NOMO-1 (cell line): ENCODE results near the gene POLDIP3.

ENCODE experiments used
- DNase-seq, 2 experiments: peaks; one replicate each; lab custom pipeline; 2025; ENCODE audit not compliant: unreplicated experiment in 2 of 2; lab: John Stamatoyannopoulos, UW

POLDIP3 gene

DNA sequence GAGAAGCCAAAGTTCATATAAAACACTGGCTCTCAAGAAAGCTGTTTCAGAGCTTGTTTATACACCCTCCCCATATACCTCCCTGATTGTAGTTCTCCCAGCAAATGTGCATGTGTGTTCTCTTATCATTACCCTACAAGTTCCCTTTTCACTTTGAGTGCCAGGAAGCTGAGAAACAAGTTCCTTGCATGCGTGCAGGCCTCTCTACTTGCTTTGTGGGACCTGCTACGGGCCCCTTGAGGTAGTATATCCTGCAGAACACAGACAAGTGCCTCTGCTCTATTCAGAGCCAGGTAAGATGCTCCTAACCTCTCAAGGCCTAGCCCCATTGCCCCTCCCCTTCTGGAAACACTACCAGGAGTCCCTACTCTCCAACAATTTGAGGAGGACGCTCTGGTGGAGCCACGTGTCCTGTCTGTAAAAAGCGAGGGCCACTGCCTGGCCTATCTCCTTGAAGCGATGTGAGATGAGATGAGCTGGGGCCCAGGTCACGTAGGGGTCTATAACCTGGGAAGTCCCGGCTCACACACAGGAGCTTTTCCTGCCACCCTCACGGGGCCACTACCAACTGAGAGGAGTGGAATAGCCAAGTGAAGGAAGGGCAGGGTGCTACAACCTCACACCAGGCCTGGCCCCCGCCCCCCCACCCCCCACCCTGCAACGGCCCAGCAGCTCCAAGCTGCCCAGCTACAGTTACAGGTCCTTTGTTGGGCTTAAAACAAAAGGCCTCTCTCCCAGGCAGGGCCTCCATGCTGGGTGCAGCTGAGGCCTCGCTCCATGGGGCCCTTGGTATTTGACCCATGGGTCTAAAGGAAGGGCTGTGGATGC is 28.3 kb upstream of the POLDIP3 start:
- peak; percentile 55 for DNase-seq

DNA sequence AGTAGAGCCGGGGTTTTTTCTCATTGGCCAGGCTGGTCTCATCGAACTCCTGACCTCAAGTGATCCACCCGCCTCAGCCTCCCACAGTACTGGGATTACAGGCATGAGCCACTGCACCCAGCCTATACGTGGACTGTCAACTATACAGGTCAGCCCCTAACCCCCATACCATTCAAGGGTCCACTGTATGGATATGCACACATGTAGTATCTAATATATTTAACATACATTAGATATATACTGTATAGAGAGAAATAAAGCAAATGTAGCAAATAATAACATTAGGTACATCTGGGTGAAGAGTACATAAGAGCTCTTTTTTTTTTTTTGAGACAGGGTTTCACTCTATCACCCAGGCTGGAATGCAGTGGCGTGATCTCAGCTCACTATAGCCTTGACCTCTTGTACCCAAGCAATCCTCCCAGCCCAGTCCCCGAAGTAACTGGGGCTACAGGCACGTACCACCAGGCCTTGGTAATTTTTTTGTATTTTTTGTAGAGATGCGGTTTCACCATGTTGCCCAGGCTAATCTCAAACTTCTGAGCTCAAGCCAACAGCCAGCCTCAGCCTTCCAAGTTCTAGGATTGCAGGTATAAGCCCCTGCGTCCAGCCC is 27.2 kb upstream of the POLDIP3 start:
- no peak for DNase-seq

DNA sequence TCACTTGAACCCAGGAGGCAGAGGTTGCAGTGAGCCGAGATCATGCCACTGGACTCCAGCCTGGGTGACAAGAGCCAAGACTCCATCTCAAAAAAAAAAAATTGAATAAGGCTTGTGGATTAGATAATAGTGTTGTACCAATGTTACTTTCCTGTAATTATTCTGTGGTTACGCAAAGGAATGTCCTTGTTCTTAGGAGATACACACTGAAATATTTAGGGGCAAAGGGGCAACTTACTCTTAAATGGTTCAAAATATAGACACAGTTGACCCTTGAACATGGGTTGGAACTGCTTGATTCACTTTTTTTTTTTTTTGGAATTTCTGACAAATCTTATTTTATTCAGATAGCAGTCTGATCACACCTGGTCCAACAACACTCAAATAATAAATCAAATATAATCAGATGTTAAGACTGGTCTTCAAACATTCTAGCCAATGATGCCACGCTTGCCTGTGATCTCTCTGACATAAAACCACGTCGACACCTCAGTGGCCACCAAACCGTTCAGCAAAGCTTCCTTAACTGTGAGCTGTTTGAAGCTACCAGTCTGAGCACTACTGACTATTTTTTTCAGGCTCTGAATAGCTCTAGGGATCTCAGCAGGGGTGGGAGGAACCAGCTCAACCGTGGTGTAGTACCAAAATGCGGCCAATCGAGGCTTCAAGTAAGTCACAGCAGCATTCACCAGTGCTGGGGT is 25.0 kb upstream of the POLDIP3 start:
- DNase-seq: no peak

DNA sequence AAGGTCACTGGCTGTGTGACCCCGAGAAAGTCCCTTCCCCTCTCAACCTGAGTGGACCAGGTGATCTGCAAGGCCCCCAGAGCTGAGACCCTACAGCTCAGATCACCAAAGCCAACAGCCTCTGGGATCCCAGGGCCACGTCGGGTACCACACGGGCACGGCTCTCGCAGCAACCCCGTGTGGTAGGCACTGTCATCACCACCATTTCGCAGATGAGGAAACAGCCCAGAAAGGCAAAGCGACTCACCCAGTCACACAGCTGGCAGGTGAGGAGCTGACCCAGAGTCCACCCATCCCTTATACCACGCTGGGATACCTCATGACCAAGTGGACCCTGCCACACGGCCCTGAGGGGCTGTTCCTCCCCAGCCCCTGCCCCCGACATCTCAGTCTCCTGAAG is 22.9 kb upstream of the POLDIP3 start:
- no peak for DNase-seq

DNA sequence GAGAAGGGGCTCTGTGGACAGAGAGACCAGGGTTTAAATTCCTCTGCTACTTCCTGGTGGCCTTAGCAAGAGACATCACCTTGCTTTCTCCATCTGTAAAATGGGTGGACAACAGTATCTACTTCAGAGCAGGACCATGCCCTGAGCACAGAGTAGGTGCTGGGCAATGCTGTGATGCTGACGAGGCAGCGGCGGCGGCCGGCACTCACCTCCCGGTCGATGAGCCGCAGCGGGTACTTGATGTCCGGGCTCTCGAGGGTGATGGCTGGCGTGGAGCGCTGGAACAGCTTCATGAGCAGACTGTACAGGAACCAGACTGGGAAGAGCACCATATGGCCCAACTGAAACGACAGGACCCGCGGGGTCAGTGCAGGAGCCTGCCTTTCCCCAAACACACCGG is 21.8 kb upstream of the POLDIP3 start:
- DNase-seq: no peak

DNA sequence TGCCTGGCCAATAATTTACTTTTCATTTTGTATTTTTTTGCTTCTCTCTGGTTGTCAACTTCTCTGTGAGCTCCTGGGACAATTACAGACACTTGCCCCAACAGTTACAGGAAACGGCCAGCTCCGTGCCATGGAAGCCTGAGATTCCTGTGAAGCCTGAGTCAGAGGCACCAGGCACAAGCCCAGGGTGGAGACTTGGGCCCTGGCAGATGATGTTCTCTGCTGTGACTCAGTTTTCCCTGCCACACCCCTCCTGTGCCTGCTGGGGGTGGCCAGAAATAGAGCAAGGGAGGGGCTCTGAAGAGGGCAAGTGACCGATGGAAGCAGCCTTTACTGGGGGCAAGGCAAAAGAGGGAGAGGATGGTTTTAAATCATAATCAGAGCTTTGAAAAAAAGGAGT is 20.8 kb upstream of the POLDIP3 start:
- no peak for DNase-seq

DNA sequence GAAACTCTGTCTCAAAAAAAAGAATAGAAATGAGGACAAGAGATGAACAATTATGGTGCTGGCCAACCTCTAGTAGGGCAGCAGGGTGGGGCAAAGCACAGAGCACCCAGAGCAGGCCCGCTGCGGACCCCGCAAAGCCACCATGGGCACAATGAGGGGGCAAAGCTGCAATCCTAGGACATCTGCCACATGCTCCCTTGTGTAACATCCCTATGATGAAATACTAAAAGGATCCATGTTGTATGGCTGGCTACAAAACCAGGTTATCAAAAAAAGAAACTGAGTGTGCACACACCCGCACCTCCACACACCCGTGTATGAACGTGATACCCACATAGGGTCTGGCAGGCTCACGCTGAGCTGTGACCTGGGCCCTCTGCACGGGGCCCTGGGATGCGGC is 18.3 kb upstream of the POLDIP3 start:
- no peak for DNase-seq

DNA sequence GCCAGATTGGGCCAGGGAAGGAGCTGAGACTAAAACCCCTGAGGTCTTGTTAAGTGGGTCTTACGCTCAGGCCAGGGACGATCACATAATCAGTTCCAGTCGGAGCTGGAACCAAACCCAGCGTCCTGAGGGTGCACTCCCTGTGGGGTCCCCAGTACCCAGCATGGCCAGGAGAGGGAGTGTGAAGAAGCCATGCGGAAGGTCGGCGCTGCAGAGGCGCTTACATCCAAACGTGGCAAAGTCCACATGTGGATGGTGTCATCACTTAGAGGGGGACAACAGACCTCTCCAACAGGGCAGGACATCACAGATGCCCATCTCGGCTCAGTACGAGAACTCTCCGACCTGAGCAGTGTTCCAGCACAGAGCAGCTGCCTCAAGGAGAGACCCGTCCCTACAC is 17.4 kb upstream of the POLDIP3 start:
- DNase-seq: no peak

DNA sequence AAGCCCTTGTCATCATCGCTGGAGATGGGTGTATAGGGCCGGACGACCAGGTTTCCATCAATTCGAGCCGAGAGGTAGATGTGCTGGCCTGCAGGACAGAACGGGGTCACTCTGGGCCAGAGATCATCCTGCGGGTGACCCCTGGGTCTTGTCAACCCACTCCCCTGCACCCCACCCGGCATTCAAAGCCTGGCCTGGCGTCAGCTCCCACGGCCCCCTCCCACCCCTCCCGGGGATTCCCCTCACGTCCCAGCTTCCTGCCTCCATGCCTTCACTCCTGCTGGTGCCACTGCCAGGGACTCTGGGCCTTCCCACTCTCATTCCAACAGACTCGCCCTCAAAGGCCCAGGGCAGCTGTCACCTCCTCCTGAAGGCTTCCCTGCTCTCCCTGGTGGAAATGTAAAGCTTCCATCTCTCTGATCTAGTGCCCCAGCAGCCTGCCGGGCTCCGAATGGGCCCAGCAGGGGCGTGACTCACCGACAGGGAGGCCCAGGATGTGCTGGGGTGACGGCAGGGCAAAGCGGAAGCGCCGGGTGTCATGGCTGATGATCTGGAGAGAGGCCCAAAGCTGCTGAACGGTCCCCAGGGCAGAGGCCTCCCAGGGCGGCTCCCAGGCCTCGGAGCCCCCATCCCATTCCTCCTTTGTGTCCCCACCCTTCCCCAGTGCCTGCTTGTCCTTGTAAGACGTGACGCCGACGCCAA is 16.4 kb upstream of the POLDIP3 start:
- no peak for DNase-seq

DNA sequence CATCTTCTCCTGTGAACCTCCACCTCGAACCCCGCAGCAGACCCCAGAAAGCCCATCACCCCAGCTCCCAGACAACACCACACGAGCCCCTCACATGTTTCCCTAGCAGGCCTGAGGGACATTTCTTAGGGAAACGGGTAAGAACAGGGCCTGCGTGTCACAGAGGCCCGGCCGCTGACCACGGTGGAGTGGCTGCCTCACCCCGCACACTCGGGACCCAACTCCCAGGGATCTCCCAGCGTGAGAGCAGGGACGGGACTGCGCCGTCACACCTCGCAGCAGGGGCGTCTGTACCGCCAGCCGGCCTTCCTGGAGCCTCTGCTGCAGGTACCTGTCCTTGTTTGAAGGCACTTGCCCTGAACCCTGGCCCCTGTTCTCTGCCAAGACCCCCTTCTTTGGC is 15.5 kb upstream of the POLDIP3 start:
- DNase-seq: no peak

DNA sequence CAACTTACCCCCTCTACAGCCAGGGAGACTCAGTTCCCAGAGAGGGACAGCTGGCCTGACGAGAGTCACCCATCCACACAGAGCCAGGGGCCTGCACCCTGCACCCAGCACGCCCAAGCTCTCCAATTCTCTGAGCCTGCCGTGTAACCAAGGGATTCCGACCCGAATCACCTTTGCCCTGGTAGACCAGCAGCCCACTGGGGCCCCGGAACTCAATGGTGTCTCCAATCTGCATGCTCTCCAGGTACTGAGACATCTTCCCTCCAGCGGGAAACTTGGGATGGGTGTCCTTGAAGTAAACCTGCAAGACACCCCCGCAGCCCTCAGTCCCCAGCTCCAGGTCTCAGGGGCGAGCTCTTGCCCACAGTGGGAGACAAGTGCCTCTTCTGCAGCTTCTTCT is 13.3 kb upstream of the POLDIP3 start:
- DNase-seq: no peak

DNA sequence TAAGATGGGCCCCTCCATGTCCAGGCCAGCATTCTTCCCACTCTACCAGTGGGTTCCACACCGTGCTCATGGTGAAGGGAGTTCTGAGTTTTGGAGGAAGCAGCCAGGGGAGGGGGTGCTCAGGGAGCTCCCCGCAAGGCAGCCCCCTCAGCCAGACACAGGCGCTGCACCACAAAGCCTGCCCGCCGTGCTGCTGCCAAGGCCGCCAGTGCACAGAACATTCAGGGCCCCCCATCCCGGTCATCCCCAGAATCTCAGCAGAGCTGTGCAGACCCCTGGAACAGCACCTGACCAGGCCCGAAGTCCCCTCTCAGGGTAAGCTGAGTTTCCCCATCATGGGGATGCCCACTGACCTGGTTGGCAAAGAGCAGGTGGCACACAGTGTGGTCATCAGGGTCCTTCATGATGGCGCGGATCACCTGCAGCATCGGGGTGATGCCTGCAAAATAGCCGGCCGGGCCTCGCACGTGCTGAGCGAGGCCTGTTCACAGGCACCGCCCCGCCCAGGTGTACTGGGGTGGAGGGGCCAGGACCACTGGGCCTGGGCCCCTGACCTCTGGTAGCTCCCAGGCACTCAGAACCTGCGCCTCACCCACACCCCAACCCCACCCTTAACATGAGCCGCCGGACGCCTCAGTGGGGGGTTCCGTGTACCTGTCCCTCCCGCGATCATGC is 12.4 kb upstream of the POLDIP3 start:
- no peak for DNase-seq

DNA sequence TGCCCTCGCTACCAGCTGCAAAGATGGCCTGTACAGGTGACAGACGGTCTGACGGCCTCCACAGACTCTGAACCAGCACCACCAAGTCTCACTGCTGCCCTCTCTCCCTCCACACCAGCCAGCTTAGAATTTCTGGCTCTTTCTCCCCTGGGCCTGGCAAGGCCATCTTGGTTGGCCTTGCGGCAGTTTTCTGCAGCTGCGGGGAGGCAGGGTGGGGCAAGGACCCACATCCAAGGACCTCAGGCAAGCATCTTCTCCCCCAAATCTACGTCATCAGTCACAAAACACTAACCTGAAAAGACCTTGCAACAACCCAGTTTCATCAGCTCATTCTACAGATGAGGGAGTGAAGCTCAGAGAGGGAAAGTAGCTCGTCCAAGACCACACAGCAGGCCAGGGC is 11.7 kb upstream of the POLDIP3 start:
- no peak for DNase-seq

DNA sequence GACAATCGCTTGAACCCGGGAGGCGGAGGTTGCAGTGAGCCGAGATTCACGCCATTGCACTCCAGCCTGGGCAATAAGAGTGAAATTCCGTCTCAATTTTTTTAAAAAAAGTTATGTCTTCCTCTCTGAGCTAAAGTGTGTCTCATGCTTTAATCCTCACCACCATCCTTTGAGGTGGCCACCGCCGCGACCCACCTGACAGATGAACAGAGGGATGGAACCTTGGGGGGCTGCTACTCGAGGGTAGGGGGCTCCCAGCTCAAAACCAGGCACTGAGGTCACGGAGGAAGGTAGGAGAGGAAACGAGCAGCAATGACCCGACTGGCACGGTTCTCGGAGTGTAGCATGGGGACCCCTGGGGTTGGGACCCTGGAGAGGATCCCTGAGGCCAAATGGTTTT is 10.7 kb upstream of the POLDIP3 start:
- DNase-seq: no peak

DNA sequence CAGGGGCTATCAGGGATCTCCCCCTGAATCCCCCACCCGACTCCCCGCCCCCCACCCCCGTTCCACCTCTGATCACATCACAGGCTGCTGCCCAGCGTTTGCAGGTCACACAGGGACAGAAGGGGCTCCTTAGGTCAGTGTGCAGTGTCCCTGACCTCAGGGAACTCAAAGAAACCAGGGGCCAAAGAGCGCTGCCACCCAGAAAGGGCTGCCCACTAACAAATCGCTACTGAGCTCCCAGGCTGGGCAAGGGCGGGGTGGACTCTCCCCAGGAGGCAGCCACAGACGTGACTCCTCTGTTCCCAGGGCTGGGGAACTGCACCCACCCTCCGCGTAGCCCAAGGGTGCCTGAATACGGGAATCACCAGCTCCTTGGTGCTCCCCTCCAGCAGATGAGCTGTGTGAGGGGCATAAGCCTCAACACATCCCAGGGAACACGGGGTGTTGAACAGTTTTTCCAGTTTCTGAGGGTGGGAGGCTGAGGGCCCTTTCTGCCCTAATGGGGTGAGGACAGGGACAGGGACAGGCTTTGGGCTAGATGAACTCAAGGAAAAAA is 9.9 kb upstream of the POLDIP3 start:
- DNase-seq: no peak

DNA sequence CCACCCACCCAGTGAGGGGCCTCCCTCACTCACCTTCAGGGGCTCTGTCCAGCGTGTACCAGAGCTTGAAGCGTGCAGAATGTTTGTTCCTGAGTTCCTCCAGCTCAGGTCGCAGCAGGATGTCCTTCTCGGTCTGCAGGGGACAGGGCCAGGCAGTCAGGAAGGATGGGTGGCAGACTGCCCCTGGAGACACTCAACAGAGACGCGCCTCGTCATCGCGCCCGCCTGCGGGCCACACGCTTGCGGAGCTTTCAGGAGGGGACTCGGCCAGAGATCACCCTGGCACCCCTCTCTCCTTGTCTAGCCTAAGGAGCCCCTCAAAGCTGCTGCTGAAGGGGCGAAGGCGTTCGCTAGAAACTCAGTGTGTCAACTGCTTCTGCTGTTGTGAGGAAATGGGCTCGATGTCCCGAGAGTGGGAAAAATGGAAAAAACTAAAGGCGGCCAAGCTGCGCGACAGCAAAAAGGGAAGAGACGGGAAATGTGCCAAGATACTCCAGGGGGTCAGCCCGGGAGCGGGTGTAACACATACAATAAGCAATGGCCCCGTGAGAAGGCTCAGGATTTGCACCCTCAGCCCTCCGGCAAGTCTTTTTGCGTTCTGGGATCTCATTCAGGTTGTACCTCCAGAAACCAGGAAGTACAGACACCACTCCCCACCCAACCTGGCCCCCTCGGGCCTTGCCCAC is 9.2 kb upstream of the POLDIP3 start:
- DNase-seq: no peak

DNA sequence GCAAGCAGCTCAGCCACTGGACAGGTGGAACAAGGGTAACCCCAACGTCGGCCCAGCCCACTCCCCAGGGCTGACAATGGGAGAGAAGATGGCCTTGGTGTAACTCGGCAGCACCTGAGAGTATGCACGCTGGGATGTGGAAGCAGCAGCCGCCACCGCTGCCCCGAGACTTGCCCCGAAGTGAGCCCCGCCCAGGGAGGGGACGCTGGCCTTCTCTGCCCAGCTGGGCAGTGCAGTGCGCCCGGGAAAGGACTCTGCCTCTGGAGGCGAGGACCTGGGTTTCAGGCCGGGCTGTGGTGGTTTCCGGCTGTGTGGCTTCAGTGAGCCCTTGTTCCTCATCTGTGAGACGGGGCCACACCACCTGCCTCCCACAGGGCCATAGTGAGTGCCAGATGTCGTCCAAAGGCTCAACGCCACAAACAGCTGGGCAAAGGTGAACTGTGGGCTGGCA is 8.6 kb upstream of the POLDIP3 start:
- DNase-seq: peak; percentile 79 to 81

DNA sequence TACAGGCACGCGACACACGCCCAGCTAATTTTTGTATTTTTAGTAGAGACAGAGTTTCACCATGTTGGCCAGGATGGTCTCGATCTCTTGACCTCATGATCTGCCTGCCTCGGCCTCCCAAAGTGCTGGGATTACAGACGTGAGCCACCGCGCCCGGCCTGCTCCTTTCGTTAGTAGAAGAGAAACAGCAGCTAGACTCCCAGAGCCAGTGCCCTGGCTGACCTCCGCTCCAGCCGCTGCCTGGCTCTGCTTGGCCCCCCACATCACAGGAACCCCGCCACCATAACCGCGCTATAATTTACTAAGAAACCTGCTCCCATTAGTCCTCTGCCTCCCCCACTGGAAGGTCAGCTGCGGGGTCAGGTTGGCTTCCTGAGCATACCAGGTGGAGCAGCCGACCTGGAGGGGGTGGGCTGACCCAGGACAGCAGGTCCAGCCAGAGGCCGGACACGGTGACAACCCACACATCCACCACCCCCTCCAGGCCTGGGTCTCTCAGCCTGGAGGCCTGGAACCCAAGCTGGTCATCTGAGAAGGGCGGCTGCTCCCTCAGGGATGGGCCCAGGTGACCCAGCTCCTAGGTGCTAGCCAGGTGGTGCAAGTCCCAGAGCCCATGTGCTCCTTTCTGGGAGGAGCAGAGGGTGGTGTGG is 7.5 kb upstream of the POLDIP3 start:
- DNase-seq: no peak

DNA sequence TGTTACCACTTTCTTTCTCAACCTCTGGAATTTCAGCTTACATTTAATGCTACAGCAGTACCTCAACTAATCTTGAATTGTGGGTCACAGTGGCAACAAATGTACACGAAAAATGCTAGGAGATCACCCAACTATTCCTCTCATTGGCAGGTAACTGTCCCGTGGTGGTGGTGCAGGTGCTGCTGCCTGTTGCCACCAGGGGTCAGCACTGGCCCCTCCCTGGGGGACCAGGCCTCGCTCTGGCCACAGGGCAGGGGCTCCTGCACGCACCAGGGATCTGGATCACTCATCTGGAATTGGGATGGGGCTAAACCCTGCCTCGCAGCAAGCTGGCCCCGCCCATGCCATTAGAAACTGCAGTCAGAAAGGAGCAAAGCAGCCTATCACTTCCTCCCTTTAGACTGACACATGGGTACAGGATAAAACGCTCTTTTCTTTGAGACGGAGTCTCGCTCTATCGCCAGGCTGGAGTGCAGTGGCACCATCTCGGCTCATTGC is 6.9 kb upstream of the POLDIP3 start:
- peak; percentile 9 to 38 for DNase-seq
